ENCODE results near the gene COPS6. TPM values are rescaled to one million over a fixed set of nuclear protein-coding genes. Genes with fewer than 3 reads are reported as not detected.

Gene COPS6
- total RNA-seq, 4 donors from 2014 or later = 31.8 to 110 (median 53.1) TPM

- DNase-seq = peak; percentile 75 to 80
- TF ChIP-seq POLR2A (IDR thresholded peaks at IDR 0.05) (no peak), CTCF (IDR thresholded peaks at IDR 0.05) (no peak)
- intact Hi-C loops (cut with DNase I; ENCODE audit: low total_unique reads) = no loop called here
- Histone ChIP-seq H3K27ac (peak overlapping the region; percentile 84 to 94), H3K9me3 (no peaks in the 10 kb centered on the region), H3K36me3 (no peaks in the 10 kb centered on the region), H3K4me1 (peaks cover 4 to 6% of the 10 kb centered on the region in 2 donors), H3K4me3 (peak overlapping the region; percentile 74 to 83), H3K27me3 (no peaks in the 10 kb centered on the region)
These were observed 31.4 kb downstream of the COPS6 start for GRCh38 chr7:100119970-100120732.

GRCh38 chr7:100120733-100121036 lies 31.9 kb downstream of the COPS6 start:
- no peak for DNase-seq
- Histone ChIP-seq H3K27ac (peak overlapping the region; percentile 84 to 94), H3K36me3 (no peaks in the 10 kb centered on the region), H3K4me3 (peak overlapping the region in 1 of 2 donors; percentile 74), H3K9me3 (no peaks in the 10 kb centered on the region), H3K4me1 (peaks cover 4 to 6% of the 10 kb centered on the region in 2 donors), H3K27me3 (no peaks in the 10 kb centered on the region)
- TF ChIP-seq CTCF (IDR thresholded peaks at IDR 0.05) (no peak), POLR2A (IDR thresholded peaks at IDR 0.05) (no peak)
- intact Hi-C loops (cut with DNase I; ENCODE audit: low total_unique reads) = no loop called here

GRCh38 chr7:100122067-100122466 lies 33.3 kb downstream of the COPS6 start:
- intact Hi-C loops (cut with DNase I; ENCODE audit: low total_unique reads) = no loop called here
- TF ChIP-seq POLR2A (IDR thresholded peaks at IDR 0.05) = no peak
- TF ChIP-seq CTCF (IDR thresholded peaks at IDR 0.05) = no peak
- no peak overlapping the region for H3K4me3 ChIP-seq
- no peaks in the 10 kb centered on the region for H3K9me3 ChIP-seq
- H3K36me3 ChIP-seq = no peaks in the 10 kb centered on the region
- H3K4me1 ChIP-seq = peaks cover 4 to 6% of the 10 kb centered on the region in 2 donors
- H3K27me3 ChIP-seq = no peaks in the 10 kb centered on the region
- no peak overlapping the region for H3K27ac ChIP-seq
- no peak for DNase-seq

GRCh38 chr7:100122568-100122967 lies 33.8 kb downstream of the COPS6 start:
- intact Hi-C loops (cut with DNase I; ENCODE audit: low total_unique reads) = no loop called here
- H3K36me3 ChIP-seq = no peaks in the 10 kb centered on the region
- peaks cover 4 to 6% of the 10 kb centered on the region in 2 donors for H3K4me1 ChIP-seq
- H3K4me3 ChIP-seq = no peak overlapping the region
- H3K27me3 ChIP-seq = no peaks in the 10 kb centered on the region
- H3K9me3 ChIP-seq = no peaks in the 10 kb centered on the region
- no peak overlapping the region for H3K27ac ChIP-seq
- DNase-seq = no peak
- TF ChIP-seq POLR2A (IDR thresholded peaks at IDR 0.05) = no peak
- no peak for TF ChIP-seq CTCF (IDR thresholded peaks at IDR 0.05)

GRCh38 chr7:100124301-100125230 lies 35.8 kb downstream of the COPS6 start:
- no peak overlapping the region for H3K27ac ChIP-seq
- DNase-seq = no peak

More at GRCh38 chr7:100124301-100125230, 35.8 kb downstream of the COPS6 start:
- Histone ChIP-seq H3K4me1 (peaks cover 6 to 7% of the 10 kb centered on the region in 2 donors), H3K36me3 (no peaks in the 10 kb centered on the region), H3K9me3 (no peaks in the 10 kb centered on the region), H3K4me3 (no peak overlapping the region), H3K27me3 (no peaks in the 10 kb centered on the region)
- intact Hi-C loops (cut with DNase I; ENCODE audit: low total_unique reads) = no loop called here
- TF ChIP-seq POLR2A (IDR thresholded peaks at IDR 0.05) (no peak), CTCF (IDR thresholded peaks at IDR 0.05) (no peak)
